Measurements from ENCODE around the gene NFYB.
"Not testable (repeated sequence)": the region's sequence is repeated elsewhere in the genome, so short reads cannot be mapped to it uniquely, and the experiment has no call there.

NFYB gene

DNA sequence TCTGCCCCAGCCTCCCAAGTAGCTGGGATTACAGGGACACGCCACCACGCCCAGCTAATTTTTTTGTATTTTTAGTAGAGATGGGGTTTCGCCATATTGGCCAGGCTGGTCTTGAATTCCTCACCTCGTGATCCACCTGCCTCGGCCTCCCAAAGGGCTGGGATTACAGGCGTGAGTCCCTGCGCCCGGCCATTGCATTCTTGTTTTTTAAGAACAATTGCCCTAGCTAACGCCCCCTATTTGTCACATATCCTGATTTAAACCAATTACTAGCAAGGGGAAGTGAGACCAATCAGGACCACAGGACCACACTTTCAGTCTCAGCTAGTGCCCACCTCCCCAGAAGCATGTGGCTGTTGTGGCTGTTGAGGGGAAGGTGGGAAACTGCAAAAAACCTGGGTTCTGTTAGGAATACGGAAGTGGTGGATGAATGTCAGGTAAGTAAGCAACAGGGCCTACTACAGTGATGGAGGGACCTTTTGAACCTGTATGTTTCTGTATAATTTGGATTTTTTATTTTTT is 37.8 kb upstream of the NFYB start:
- Histone ChIP-seq H3K27ac (ENCODE audit: low read length) (no peak overlapping the region), H3K4me1 (ENCODE audit: control insufficient read depth, insufficient read depth, low read length) (peaks cover 14% of the 10 kb centered on the region), H3K4me3 (ENCODE audit: low read length in 2 of 2) (no peak overlapping the region), H3K36me3 (ENCODE audit: control insufficient read depth in 2 of 2, insufficient read depth in 2 of 2, low read length in 2 of 2) (no peaks in the 10 kb centered on the region), H3K9me3 (ENCODE audit: control insufficient read depth in 2 of 2, low read length in 2 of 2) (no peaks in the 10 kb centered on the region), H3K9ac (ENCODE audit: low read length in 2 of 2) (no peak overlapping the region), H3K27me3 (ENCODE audit: control insufficient read depth in 1 of 2, insufficient read depth in 2 of 2, low read length in 2 of 2) (no peaks in the 10 kb centered on the region)

GRCh38 chr12:104173804-104174203 is 35.8 kb upstream of the NFYB start:
- H3K4me1 ChIP-seq (ENCODE audit: control insufficient read depth, insufficient read depth, low read length): peaks cover 12% of the 10 kb centered on the region
- not testable (repeated sequence) for H3K9me3 ChIP-seq (ENCODE audit: control insufficient read depth in 2 of 2, low read length in 2 of 2); H3K27me3 ChIP-seq (ENCODE audit: control insufficient read depth in 1 of 2, insufficient read depth in 2 of 2, low read length in 2 of 2); H3K4me3 ChIP-seq (ENCODE audit: low read length in 2 of 2); H3K27ac ChIP-seq (ENCODE audit: low read length); H3K9ac ChIP-seq (ENCODE audit: low read length in 2 of 2); H3K36me3 ChIP-seq (ENCODE audit: control insufficient read depth in 2 of 2, insufficient read depth in 2 of 2, low read length in 2 of 2)

DNA sequence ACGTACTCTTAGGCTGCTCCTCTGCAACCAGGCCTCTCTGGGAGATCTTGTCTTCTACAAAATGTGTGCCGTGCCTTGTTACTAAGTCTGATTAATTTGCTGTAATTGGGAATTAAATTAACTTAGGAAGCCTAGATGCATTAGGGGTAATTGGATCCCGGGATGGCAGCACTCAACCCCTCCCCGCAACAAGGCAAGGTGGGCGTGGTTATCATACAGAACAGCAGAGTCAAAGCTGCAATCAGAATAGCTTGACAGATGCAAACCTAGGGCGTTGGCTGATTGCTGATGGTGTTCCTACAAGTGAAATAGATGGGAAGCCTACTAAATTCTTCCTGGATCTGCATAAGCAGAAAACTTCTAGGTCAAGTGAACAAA is 34.5 kb upstream of the NFYB start:
- Histone ChIP-seq H3K36me3 (ENCODE audit: control insufficient read depth in 2 of 2, insufficient read depth in 2 of 2, low read length in 2 of 2) (no peaks in the 10 kb centered on the region), H3K4me1 (ENCODE audit: control insufficient read depth, insufficient read depth, low read length) (peaks cover under 1% of the 10 kb centered on the region), H3K4me3 (ENCODE audit: low read length in 2 of 2) (no peak overlapping the region), H3K27me3 (ENCODE audit: control insufficient read depth in 1 of 2, insufficient read depth in 2 of 2, low read length in 2 of 2) (no peaks in the 10 kb centered on the region), H3K9me3 (ENCODE audit: control insufficient read depth in 2 of 2, low read length in 2 of 2) (no peaks in the 10 kb centered on the region), H3K27ac (ENCODE audit: low read length) (no peak overlapping the region), H3K9ac (ENCODE audit: low read length in 2 of 2) (no peak overlapping the region)

GRCh38 chr12:104171785-104172569 is 34.0 kb upstream of the NFYB start:
- H3K4me1 ChIP-seq (ENCODE audit: control insufficient read depth, insufficient read depth, low read length): no peaks in the 10 kb centered on the region
- H3K4me3 ChIP-seq (ENCODE audit: low read length in 2 of 2): no peak overlapping the region
- no peaks in the 10 kb centered on the region for H3K27me3 ChIP-seq (ENCODE audit: control insufficient read depth in 1 of 2, insufficient read depth in 2 of 2, low read length in 2 of 2)
- no peaks in the 10 kb centered on the region for H3K9me3 ChIP-seq (ENCODE audit: control insufficient read depth in 2 of 2, low read length in 2 of 2)
- H3K9ac ChIP-seq (ENCODE audit: low read length in 2 of 2): no peak overlapping the region
- no peaks in the 10 kb centered on the region for H3K36me3 ChIP-seq (ENCODE audit: control insufficient read depth in 2 of 2, insufficient read depth in 2 of 2, low read length in 2 of 2)
- H3K27ac ChIP-seq (ENCODE audit: low read length): no peak overlapping the region

DNA sequence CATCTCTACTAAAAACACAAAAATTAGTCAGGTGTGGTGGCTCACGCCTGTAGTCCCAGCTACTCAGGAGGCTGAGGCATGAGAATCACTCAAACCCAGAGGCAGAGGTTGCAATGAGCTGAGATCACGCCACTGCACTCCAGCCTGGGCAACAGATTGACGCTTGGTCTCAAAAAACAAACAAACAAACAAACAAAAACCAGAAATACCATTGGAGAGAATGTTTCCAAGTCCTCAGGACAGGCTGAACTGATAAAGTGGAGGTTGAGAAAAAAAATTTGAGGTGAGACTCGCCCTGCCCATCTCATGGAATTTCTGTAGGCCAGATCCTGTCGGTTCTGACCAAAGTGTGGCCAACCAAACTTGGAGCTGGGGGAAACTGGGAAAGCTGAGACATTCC is 30.6 kb upstream of the NFYB start:
- Histone ChIP-seq H3K9ac (ENCODE audit: low read length in 2 of 2) (no peak overlapping the region), H3K27me3 (ENCODE audit: control insufficient read depth in 1 of 2, insufficient read depth in 2 of 2, low read length in 2 of 2) (no peaks in the 10 kb centered on the region), H3K4me3 (ENCODE audit: low read length in 2 of 2) (no peak overlapping the region), H3K36me3 (ENCODE audit: control insufficient read depth in 2 of 2, insufficient read depth in 2 of 2, low read length in 2 of 2) (no peaks in the 10 kb centered on the region), H3K9me3 (ENCODE audit: control insufficient read depth in 2 of 2, low read length in 2 of 2) (no peaks in the 10 kb centered on the region), H3K4me1 (ENCODE audit: control insufficient read depth, insufficient read depth, low read length) (peaks cover 3% of the 10 kb centered on the region), H3K27ac (ENCODE audit: low read length) (no peak overlapping the region)

DNA sequence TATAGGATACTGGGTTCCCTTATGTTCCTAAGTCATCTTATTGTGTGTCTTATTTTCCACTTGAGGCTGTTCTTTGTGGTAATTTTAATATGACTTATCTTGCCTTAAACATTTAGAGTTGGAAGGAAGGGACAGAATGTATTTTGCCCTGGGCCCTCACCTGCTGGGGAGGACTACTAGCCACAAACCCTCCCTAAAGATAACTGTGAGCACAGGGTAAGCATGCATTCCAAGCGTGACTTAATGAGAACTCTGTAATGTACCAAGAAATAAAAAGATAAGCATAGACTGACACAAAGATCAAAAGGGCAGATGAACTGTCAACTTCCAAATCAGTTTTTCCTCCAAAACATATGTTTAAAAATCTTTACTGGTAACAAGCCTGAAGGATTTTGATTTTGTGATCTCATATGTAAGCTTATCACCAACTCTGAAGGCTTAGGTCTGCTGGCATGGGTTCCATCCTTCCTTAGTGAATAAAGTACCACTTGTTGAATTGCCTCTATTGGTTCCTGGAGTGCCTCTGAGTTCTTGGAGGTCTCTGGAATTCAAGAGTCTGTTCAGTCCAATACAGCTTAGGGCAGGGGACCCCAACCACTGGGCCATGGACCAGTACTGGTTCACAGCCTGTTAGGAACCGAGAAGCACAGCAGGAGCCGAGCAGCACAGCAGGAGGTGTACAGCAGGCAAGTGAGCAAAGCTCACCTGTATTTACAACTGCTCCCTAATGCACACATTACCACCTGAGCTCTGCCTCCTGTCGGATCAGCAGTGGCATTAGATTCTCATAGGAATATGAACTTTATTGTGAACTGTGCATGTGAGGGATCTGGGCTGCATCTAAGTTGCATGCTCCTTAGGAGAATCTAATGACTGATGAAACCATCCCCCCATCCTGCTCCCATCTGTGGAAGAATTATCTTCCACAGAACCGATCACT is 29.8 kb upstream of the NFYB start:
- Histone ChIP-seq H3K36me3 (ENCODE audit: control insufficient read depth in 2 of 2, insufficient read depth in 2 of 2, low read length in 2 of 2) (no peaks in the 10 kb centered on the region), H3K27ac (ENCODE audit: low read length) (no peak overlapping the region), H3K4me3 (ENCODE audit: low read length in 2 of 2) (no peak overlapping the region), H3K27me3 (ENCODE audit: control insufficient read depth in 1 of 2, insufficient read depth in 2 of 2, low read length in 2 of 2) (no peaks in the 10 kb centered on the region), H3K4me1 (ENCODE audit: control insufficient read depth, insufficient read depth, low read length) (peaks cover 3% of the 10 kb centered on the region), H3K9ac (ENCODE audit: low read length in 2 of 2) (no peak overlapping the region), H3K9me3 (ENCODE audit: control insufficient read depth in 2 of 2, low read length in 2 of 2) (no peaks in the 10 kb centered on the region)

DNA sequence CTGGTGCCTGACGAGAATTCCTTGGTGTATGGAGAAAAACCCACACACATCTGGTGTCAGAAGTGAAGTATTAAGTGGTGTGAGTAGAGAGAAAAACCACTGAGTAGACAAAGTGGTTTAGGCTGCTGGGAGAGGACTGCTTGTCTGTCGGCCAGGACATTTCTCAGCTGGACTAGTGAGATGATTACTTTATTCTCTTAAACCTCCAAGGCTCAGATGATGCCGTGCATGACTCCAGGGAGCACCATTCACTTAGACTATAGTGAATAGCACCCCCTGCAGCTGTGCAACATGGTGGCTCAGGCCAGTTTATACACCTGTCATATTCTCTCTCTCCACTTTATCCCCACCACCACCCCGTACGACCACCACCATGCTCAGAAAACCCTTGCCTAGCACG is 28.5 kb upstream of the NFYB start:
- Histone ChIP-seq H3K4me3 (ENCODE audit: low read length in 2 of 2) (no peak overlapping the region), H3K9ac (ENCODE audit: low read length in 2 of 2) (no peak overlapping the region), H3K36me3 (ENCODE audit: control insufficient read depth in 2 of 2, insufficient read depth in 2 of 2, low read length in 2 of 2) (no peaks in the 10 kb centered on the region), H3K27ac (ENCODE audit: low read length) (no peak overlapping the region), H3K4me1 (ENCODE audit: control insufficient read depth, insufficient read depth, low read length) (peaks cover 3% of the 10 kb centered on the region), H3K27me3 (ENCODE audit: control insufficient read depth in 1 of 2, insufficient read depth in 2 of 2, low read length in 2 of 2) (no peaks in the 10 kb centered on the region), H3K9me3 (ENCODE audit: control insufficient read depth in 2 of 2, low read length in 2 of 2) (no peaks in the 10 kb centered on the region)

DNA sequence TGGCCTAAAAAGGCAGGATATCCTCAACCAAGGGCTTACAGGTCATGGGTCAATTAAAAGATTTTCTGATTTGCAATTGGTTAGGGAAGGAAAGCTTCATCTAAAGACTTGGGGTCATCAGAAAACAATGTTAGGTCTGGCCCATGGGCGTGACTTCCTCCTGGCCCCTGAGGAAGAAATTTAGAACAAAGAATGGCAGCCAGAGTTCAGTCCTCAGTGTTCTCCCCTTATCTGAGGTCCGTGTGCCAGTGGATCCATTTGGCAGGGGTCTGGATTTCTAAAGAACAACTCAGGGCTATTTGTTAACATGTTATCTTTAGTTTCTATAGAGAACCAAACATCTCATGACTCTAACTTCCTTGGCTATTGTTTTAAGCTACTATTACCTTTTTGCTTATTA is 27.8 kb upstream of the NFYB start:
- Histone ChIP-seq H3K27me3 (ENCODE audit: control insufficient read depth in 1 of 2, insufficient read depth in 2 of 2, low read length in 2 of 2) (no peaks in the 10 kb centered on the region), H3K9me3 (ENCODE audit: control insufficient read depth in 2 of 2, low read length in 2 of 2) (no peaks in the 10 kb centered on the region), H3K27ac (ENCODE audit: low read length) (no peak overlapping the region), H3K36me3 (ENCODE audit: control insufficient read depth in 2 of 2, insufficient read depth in 2 of 2, low read length in 2 of 2) (no peaks in the 10 kb centered on the region), H3K4me3 (ENCODE audit: low read length in 2 of 2) (no peak overlapping the region), H3K4me1 (ENCODE audit: control insufficient read depth, insufficient read depth, low read length) (peaks cover 3% of the 10 kb centered on the region), H3K9ac (ENCODE audit: low read length in 2 of 2) (no peak overlapping the region)

DNA sequence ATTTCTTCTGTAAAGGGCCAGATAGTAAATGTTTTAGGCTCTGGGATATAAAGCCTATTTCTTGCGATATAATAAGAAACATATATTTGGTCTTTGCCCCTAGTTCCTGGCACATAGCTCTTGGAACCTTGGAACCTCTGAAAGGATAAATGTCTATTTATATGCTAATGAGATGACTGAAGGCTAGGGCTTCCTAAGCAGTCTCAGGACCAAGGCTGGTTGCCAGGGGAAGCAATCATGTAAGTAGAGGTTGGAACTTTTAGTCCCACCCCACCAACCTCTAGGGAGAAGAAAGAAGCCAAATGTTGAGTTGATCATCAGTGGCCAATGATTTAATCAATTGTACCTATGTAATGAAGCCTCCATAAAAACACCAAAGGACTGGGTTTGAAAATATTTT is 26.6 kb upstream of the NFYB start:
- Histone ChIP-seq H3K9me3 (ENCODE audit: control insufficient read depth in 2 of 2, low read length in 2 of 2) (no peaks in the 10 kb centered on the region), H3K4me1 (ENCODE audit: control insufficient read depth, insufficient read depth, low read length) (peaks cover 3% of the 10 kb centered on the region), H3K27me3 (ENCODE audit: control insufficient read depth in 1 of 2, insufficient read depth in 2 of 2, low read length in 2 of 2) (no peaks in the 10 kb centered on the region), H3K9ac (ENCODE audit: low read length in 2 of 2) (no peak overlapping the region), H3K36me3 (ENCODE audit: control insufficient read depth in 2 of 2, insufficient read depth in 2 of 2, low read length in 2 of 2) (no peaks in the 10 kb centered on the region), H3K4me3 (ENCODE audit: low read length in 2 of 2) (no peak overlapping the region), H3K27ac (ENCODE audit: low read length) (no peak overlapping the region)

- no peak overlapping the region for H3K27ac ChIP-seq (ENCODE audit: low read length)
- no peaks in the 10 kb centered on the region for H3K27me3 ChIP-seq (ENCODE audit: control insufficient read depth in 1 of 2, insufficient read depth in 2 of 2, low read length in 2 of 2)
- no peaks in the 10 kb centered on the region for H3K9me3 ChIP-seq (ENCODE audit: control insufficient read depth in 2 of 2, low read length in 2 of 2)
- H3K4me3 ChIP-seq (ENCODE audit: low read length in 2 of 2): no peak overlapping the region
- no peak overlapping the region for H3K9ac ChIP-seq (ENCODE audit: low read length in 2 of 2)
- peaks cover 3% of the 10 kb centered on the region for H3K4me1 ChIP-seq (ENCODE audit: control insufficient read depth, insufficient read depth, low read length)
- no peaks in the 10 kb centered on the region for H3K36me3 ChIP-seq (ENCODE audit: control insufficient read depth in 2 of 2, insufficient read depth in 2 of 2, low read length in 2 of 2)
These were observed 25.6 kb upstream of the NFYB start for GRCh38 chr12:104163631-104164030.

DNA sequence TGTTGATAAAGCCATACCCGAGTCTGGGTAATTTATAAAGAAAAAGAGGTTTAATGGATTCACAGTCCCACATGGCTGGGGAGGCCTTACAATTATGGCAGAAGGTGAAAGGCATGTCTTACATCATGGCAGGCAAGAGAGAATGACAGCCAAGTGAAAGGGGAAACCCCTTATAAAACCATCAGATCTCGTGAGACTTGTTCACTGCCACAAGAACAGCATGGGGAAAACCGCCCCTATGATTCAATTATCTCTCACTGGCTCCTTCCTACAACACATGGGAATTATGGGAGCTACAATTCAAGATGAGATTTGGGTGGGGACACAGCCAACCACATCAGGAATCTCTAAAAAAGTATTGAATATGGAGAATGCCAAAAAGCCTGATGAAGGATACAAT is 25.0 kb upstream of the NFYB start:
- H3K4me3 ChIP-seq (ENCODE audit: low read length in 2 of 2); H3K4me1 ChIP-seq (ENCODE audit: control insufficient read depth, insufficient read depth, low read length); H3K9me3 ChIP-seq (ENCODE audit: control insufficient read depth in 2 of 2, low read length in 2 of 2); H3K27me3 ChIP-seq (ENCODE audit: control insufficient read depth in 1 of 2, insufficient read depth in 2 of 2, low read length in 2 of 2); H3K9ac ChIP-seq (ENCODE audit: low read length in 2 of 2); H3K36me3 ChIP-seq (ENCODE audit: control insufficient read depth in 2 of 2, insufficient read depth in 2 of 2, low read length in 2 of 2); H3K27ac ChIP-seq (ENCODE audit: low read length): not testable (repeated sequence)
